ENCODE results near the gene CDK5R2. TPM values are rescaled to one million over a fixed set of nuclear protein-coding genes. Genes with fewer than 3 reads are reported as not detected.
A peak's percentile ranks its signal among the peaks of the same experiment; 100 is the strongest.

CDK5R2 gene
- total RNA-seq, 2 donors from 2014 or later, result not detected

DNA sequence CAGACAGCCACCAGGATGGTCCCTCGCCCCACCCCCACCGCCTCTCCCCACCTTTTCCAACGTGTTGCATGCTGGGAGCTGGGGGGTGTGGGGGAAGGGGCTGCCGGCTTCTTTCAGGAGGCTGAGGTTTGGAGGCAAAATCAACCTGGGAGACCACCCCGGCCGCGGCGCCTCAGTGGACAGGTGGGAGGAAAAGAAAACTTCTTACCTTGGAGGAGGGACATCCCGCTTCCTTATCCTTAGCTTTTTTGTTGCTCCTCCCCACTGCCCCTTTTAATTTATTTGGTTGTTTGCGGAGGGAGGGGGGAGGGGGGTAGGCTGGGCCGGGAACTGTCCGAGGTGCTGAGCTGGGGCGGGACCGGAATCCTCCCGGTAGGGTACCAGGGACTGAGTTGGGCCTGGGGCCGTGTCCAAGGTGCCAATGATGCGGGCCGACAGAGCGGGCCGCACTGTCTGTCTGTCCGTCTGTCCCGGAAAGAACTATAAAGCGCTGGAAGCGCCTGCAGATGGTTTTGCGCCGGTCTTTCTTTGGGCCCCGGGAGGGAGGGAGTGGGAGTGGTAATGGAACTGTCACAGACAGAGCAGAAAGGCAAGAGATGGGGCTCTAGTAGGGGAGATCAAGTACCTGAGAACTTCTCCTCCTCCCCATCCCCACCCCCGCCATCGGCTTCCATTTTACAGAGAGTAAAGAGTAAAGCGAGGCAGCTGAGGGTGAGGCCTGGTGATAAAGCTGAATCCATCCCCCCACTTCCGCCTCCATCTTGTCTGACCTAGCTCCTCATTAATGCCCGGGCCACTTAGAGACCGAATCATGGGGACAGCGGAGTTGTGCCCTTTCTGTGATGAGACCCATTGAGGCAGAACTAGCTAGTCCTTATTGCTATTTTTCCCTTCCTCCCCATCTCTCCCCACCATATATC is 2.4 kb downstream of the CDK5R2 start:
- 11% methylated on average over 34 of the region's 34 CpGs for WGBS
- Histone ChIP-seq H3K4me3 (no peak overlapping the region), H3K4me1 (replicated peaks) (no peaks in the 10 kb centered on the region), H3K27me3 (replicated peaks; ENCODE audit: insufficient read depth) (peaks cover 45% of the 10 kb centered on the region), H3K27ac (no peak overlapping the region), H3K9me3 (no peaks in the 10 kb centered on the region), H3K36me3 (no peaks in the 10 kb centered on the region)
- no peak for DNase-seq (ENCODE audit: low spot score)
- TF ChIP-seq CTCF (IDR thresholded peaks at IDR 0.05), result no peak
- intact Hi-C loops (cut with DNase I), result no loop called here

- peak; percentile 39 for DNase-seq (ENCODE audit: low spot score)
- no peak for TF ChIP-seq POLR2A (IDR thresholded peaks at IDR 0.05)
- TF ChIP-seq CTCF (IDR thresholded peaks at IDR 0.05), result no peak
- TF ChIP-seq POLR2AphosphoS5 (IDR thresholded peaks at IDR 0.05), result no peak
- H3K27me3 ChIP-seq (replicated peaks; ENCODE audit: insufficient read depth), result peaks cover 42% of the 10 kb centered on the region
These were observed 3.5 kb downstream of the CDK5R2 start for GRCh38 chr2:218962859-218963492.

DNA sequence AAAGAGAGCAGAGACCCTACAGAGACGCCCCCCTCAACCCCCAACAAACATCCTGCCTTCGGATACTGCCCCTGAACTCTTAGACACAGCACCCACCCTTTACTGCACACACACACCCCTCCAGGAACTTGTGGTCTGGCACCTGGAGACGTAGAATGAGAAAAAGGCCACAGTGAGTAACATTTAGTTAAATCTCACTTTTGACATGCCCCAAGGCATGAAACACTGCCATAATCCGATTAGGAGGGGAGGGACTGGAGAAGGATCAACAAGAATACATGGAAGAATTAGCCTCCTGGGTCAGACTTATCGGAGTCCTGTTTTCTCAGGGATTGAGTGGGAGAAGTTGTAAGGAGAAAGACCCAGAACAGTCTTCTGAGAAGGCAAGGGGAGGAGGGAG is 4.1 kb downstream of the CDK5R2 start:
- intact Hi-C loops (cut with DNase I), result no loop called here
- H3K4me1 ChIP-seq (replicated peaks), result no peaks in the 10 kb centered on the region
- DNase-seq (ENCODE audit: low spot score), result no peak
- TF ChIP-seq POLR2AphosphoS5 (IDR thresholded peaks at IDR 0.05), result no peak
- no peak for TF ChIP-seq POLR2A (IDR thresholded peaks at IDR 0.05)
- no peak for TF ChIP-seq CTCF (IDR thresholded peaks at IDR 0.05)
- H3K4me3 ChIP-seq, result no peak overlapping the region
- 14% methylated on average over 5 of the region's 5 CpGs for WGBS
- H3K27ac ChIP-seq, result no peak overlapping the region
- no peaks in the 10 kb centered on the region for H3K36me3 ChIP-seq
- peaks cover 42% of the 10 kb centered on the region for H3K27me3 ChIP-seq (replicated peaks; ENCODE audit: insufficient read depth)
- H3K9me3 ChIP-seq, result no peaks in the 10 kb centered on the region

More at GRCh38 chr2:218962859-218963492, 3.5 kb downstream of the CDK5R2 start:
- no peaks in the 10 kb centered on the region for H3K4me1 ChIP-seq (replicated peaks)
- 2% methylated on average over 40 of the region's 42 CpGs for WGBS
- H3K36me3 ChIP-seq, result no peaks in the 10 kb centered on the region
- H3K27ac ChIP-seq, result no peak overlapping the region
- no peaks in the 10 kb centered on the region for H3K9me3 ChIP-seq
- H3K4me3 ChIP-seq, result no peak overlapping the region
- intact Hi-C loops (cut with DNase I), result no loop called here

DNA sequence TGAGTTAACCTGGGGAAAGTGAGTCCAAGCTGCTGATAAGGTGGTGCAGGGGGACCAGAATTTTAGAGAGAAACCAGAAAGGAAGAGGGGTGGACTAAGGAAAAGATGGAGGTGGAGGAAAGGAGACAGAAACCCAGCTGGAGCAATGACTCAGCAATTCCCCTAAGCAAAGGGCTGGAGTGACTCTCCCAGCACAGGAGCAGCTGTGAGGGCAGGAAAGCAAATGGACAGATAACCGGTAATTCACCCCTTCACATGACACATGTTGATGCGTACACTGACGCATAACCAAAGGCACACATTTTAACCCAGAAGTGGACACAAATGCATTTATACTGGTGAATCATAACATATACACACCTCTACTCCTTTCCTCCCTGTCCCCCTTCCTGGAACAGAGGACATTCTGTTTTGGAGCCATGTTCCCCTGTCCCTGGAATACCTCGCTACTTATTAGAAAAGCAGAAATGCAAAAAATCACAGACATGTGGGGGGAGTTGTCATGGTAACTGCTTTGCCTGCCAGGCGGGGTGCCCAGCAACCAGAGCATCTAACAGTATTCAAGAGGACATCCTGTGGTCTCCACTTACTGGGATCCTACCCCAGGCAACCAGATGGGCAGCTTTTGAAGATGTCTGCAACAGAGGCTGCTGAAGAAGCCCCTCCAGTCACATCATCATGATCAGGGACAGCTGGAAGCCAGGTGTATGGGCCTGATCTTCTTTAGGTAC is 4.7 kb downstream of the CDK5R2 start:
- H3K27ac ChIP-seq, result no peak overlapping the region
- no peak for TF ChIP-seq POLR2A (IDR thresholded peaks at IDR 0.05)
- no peak for TF ChIP-seq CTCF (IDR thresholded peaks at IDR 0.05)
- no peak for TF ChIP-seq POLR2AphosphoS5 (IDR thresholded peaks at IDR 0.05)
- H3K4me3 ChIP-seq, result no peak overlapping the region
- H3K9me3 ChIP-seq, result no peaks in the 10 kb centered on the region
- intact Hi-C loops (cut with DNase I), result no loop called here
- no peak for DNase-seq (ENCODE audit: low spot score)
- 44% methylated on average over 5 of the region's 5 CpGs for WGBS
- no peaks in the 10 kb centered on the region for H3K36me3 ChIP-seq
- H3K4me1 ChIP-seq (replicated peaks), result no peaks in the 10 kb centered on the region
- peaks cover 42% of the 10 kb centered on the region for H3K27me3 ChIP-seq (replicated peaks; ENCODE audit: insufficient read depth)

Measured in prostate gland (tissue), 2 donors.